ENCODE results near the gene KIAA1210. TPM values are rescaled to one million over a fixed set of nuclear protein-coding genes. Genes with fewer than 3 reads are reported as not detected.

KIAA1210 gene
- total RNA-seq, 1 experiment from 2014 or later, result not detected

GRCh38 chrX:119105826-119106225 lies 21.8 kb downstream of the KIAA1210 start:
- Histone ChIP-seq H3K79me2 (ENCODE audit: insufficient read depth, low read length) (no peaks in the 10 kb centered on the region), H3K9me2 (ENCODE audit: insufficient read depth) (no peaks in the 10 kb centered on the region), H3K9ac (ENCODE audit: low read length) (no peak overlapping the region), H3K27me3 (ENCODE audit: insufficient read depth, low read length) (no peaks in the 10 kb centered on the region), H3K4me1 (ENCODE audit: control insufficient read depth in 1 of 2, insufficient read depth in 2 of 2, low read length in 2 of 2) (no peaks in the 10 kb centered on the region), H4K20me1 (ENCODE audit: insufficient read depth) (no peaks in the 10 kb centered on the region), H3K9me3 (ENCODE audit: control insufficient read depth in 1 of 2, insufficient read depth in 1 of 2, low read depth in 1 of 2, low read length in 2 of 2) (no peaks in the 10 kb centered on the region), H3K27ac (ENCODE audit: low read depth, low read length) (no peak overlapping the region), H2AFZ (ENCODE audit: low read depth, low read length, poor library complexity, severe bottlenecking) (no peak overlapping the region), H3K4me2 (ENCODE audit: low read length) (no peak overlapping the region), H3K4me3 (replicated peaks in 1 of 2; ENCODE audit: low read depth in 1 of 2, low read length in 2 of 2) (no peak overlapping the region), H3K36me3 (ENCODE audit: control insufficient read depth in 1 of 2, insufficient read depth in 2 of 2, low read length in 2 of 2) (no peaks in the 10 kb centered on the region)
- BruUV-seq (replicated peaks), result no TSS peak
- RAD21 ChIA-PET (ENCODE audit: low non-redundant PET in 1 of 2, low total read pairs in 2 of 2, uncharacterized antibody in 2 of 2, unreplicated experiment in 2 of 2), result no interaction called here
- ATAC-seq (no peak), DNase-seq (ENCODE audit: low read depth, low spot score) (no peak)
- intact Hi-C loops (cut with micrococcal nuclease), result no loop called here
- POLR2A ChIA-PET, result no interaction called here
- CTCF ChIA-PET, result no interaction called here
- TF ChIP-seq ZFX (IDR thresholded peaks at IDR 0.05), result no peak
- no peak for TF ChIP-seq EGR1 (IDR thresholded peaks at IDR 0.05; ENCODE audit: low read depth)
- TF ChIP-seq TCF7L2 (IDR thresholded peaks at IDR 0.05; ENCODE audit: borderline replicate concordance, extremely low read depth, insufficient read depth, insufficient read length), result no peak
- TF ChIP-seq ELF1 (IDR thresholded peaks at IDR 0.05; ENCODE audit: borderline replicate concordance, low read depth), result no peak
- TF ChIP-seq REST (IDR thresholded peaks at IDR 0.05; ENCODE audit: low read depth), result no peak
- TF ChIP-seq YY1 (IDR thresholded peaks at IDR 0.05; ENCODE audit: extremely low read depth, insufficient replicate concordance, low read depth, low read length), result no peak
- TF ChIP-seq RAD21 (IDR thresholded peaks at IDR 0.05; ENCODE audit: low read depth), result no peak
- no peak for TF ChIP-seq EZH2phosphoT487 (IDR thresholded peaks at IDR 0.05; ENCODE audit: borderline replicate concordance)
- TF ChIP-seq CEBPB (IDR thresholded peaks at IDR 0.05; ENCODE audit: low read depth), result no peak
- no peak for TF ChIP-seq POLR2A (IDR thresholded peaks at IDR 0.05; ENCODE audit: borderline replicate concordance, extremely low read depth, insufficient read depth, insufficient read length)
- TF ChIP-seq FOSL1 (IDR thresholded peaks at IDR 0.05; ENCODE audit: low read depth), result no peak
- TF ChIP-seq ZBTB33 (IDR thresholded peaks at IDR 0.05; ENCODE audit: extremely low read depth, insufficient replicate concordance, low read length), result no peak
- no peak for TF ChIP-seq SP1 (IDR thresholded peaks at IDR 0.05; ENCODE audit: low read depth)
- TF ChIP-seq POLR2AphosphoS5 (IDR thresholded peaks at IDR 0.05; ENCODE audit: low read depth, low read length), result no peak
